Amniotic stem cell (primary cell): ENCODE results near the gene DTL.

ENCODE experiments used
- DNase-seq: peaks from one replicate; lab custom pipeline; 2025; lab: John Stamatoyannopoulos, UW

Gene DTL

DNA sequence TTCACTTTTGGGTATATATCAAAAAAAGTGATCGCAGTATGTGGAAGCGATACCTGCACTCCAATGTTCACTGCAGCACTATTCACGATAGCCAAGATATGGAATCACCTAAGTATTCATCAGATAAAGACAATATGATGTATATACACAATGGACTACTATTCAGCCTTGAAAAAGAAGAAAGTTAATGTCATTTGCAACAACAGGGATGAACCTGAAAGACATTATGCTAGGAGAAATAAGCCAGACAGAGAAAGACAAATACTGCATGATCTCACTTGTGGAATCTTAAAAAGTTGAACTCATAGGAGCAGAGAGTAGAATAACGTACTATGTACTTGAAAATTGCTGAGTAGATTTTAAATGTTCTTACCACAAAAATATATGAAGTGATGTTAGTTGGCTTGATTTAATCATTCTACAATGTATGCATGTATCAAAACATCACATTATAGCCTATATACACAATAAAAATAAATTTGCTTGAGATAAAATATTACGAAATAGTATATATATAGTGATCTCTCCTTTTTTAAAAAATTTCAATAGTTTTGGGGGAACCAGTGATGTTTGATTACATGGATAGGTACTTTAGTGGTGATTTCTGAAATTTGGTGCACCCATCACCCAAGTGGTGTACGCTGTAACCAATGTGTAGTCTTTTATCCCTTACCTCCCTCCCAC lies 56.0 kb downstream of the DTL start:
- no peak for DNase-seq

DNA sequence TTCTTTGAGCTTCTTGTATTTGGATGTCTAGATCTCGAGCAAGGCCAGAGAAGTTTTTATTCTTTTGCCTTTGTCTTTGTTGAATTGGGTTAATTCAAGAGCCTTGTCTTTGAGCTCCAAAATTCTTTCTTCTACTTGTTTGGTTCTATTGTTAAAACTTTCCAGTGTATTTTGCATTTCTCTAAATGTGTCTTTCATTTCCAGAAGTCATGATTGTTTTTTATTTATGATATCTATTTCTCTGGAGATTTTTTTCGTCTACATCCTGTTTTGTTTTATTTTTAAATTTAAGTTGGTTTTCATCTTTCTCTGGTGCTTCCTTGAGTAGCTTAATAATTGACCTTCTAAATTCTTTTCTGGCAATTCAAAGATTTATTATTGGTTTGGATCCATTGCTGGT lies 61.8 kb downstream of the DTL start:
- no peak for DNase-seq

DNA sequence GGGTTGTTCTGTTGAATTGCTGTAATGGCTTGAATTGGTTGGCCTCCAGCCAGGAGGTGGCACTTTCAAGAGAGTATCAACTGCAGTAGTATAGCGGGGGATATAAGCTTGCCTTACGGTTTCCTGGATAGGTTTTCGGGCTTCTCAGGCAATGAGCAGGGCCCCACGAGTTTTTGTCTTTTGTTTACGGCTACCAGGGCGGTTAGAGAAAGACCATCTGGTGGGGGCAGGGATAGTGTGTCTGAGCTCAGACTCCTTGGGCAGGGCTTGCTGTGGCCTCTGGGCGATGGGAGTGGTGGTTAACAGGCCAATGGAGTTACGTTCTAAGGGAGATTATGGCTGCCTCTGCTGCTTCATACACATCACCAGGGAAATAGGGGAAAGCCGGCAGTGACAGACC lies 62.8 kb downstream of the DTL start:
- DNase-seq: no peak

DNA sequence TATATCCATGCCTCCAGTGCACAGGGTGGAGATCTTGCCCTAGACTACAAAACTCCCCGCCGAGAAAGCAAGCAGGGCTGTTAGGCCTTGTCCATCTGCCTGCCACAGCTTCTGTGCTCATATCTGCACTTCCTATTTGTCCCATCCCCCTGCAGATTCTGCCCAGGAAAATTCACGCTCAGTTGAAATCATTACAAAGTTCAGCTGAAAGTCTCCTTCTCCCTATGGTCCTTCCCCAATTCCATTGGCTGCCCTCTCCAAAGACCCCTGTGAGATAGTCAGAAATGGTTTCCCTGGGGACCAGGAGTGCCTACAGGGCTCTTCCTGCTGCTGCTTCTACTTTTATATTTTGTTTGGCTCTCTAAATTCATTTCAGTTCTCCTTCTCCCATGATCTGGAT lies 63.2 kb downstream of the DTL start:
- no peak for DNase-seq

DNA sequence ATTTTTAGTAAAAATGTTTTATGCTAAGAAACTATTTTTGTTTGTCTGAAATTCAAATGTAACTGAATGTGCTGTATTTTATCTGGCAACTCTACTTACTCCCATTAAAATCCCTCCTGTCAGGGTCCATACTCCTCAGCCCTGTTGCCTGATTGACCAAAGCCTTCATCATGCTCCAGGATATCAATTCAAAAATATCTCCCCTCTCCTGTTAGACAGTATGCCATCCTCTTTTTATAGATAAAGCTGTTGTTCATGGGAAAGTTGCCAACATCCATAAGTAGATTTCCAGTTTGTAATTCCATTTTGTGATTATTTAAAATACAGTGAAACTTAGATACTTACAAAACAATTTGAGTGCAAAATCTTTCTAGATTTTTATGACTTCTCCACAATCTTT lies 65.7 kb downstream of the DTL start:
- no peak for DNase-seq

DNA sequence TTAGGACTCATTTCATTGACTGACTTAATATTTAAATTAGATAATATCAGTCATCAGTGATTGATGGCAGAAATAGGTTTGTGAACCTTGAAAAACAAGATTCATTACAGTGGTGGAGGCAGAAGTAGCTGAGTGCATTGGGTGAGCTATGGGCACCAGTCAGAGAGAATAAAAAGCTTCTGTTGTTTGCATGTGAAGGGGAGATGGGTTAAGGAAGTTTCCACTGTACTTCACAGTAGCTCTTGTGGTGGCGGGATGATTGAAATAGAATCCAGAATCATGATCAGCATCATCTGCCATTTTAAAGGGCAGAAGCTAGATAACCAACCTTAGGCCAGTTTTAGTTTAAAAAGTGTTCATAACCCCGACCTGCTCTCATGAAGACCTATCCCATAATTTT lies 66.2 kb downstream of the DTL start:
- DNase-seq: no peak

DNA sequence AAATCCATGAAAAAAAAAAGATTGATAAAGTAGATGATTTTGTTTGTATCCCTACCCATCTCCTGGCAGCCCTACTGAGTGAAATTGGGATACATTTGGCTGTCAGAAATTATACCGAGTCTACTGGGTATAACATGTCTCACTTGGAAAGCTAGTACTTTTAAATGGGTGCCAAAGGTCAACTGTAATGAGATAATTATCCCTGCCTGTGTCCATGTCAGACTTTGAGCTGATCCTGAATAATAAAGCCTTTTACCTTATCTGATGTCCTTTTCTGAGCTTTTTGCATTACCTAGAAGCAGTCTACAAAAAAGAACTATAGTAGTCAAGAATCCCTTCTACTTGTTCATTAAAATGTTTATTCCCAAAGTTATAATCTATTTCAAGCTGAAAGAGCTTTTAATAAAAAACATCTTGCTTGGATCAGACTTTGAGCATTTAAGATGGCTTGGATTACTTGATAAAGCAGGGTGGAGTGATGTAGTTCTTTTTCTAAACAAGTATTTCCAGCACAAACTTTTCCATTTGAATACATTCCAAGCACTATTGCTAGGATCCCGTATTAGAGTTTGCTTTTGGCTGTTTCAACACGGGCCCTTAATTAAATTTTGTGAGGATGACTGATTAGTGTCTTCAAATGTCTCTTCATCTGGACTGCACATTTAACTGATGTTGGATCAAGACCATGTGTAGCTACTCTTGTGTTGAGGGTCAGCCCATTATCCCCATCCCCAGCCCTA lies 69.2 kb downstream of the DTL start:
- DNase-seq: no peak

DNA sequence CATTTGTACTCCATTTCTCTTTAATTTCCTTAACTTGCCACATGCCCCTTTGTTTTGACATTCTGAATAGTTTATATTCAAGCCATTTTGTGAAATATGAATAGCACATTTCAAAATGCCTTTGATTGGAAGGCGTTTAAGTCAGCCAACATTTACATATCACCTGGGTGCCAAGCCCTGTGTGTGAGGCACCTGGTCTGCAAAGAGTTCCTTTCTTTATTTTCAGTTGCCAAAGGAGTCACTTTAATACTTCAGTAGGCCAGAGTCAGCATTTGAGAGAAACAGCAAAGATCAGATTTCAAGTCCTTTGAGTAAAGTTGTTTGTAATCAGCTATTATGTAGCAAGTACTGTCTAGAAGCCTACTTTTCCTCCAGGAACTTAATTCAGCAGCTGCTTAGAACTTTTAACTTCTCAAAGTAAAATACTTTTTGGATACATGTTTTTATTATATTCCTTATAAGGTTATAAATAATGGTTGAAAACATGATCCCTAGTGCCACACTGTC lies 70.8 kb downstream of the DTL start:
- DNase-seq: no peak

DNA sequence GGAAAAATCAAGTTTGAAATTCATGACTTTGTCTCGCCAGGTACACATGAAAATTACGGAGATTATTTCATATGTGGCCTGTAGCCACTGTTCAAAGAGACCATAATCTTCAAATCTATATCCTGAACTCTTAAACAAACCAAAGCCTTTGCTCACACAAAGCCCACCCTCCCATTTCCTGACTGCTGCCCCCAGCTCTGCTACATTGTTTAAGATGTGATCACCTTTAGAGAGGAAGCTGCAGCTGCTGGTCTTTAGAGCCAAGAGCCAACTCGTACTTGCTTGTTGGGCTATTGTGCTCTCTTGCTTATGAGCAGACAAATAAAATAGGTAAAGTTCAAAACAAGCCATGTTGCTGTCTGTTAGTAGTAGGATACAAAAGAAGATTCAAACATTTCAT lies 71.9 kb downstream of the DTL start:
- DNase-seq: no peak

DNA sequence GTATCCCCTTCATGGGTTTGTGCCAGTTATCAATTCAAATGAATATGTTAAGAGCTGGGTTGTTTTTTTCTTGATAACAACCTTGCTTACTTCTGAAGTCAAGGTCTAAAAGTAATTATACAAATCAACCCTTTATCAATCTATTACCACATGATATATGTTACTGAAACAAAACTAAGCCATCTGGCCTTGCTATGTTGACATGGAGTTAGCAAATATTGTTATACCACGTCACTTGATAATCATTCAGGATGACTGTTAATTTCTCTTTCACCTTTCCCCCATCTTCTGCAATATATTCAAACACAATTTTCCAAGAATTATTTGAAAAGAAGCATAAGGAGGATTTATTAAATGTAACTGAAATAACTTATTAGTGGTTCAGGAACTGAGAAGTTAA lies 72.6 kb downstream of the DTL start:
- no peak for DNase-seq

DNA sequence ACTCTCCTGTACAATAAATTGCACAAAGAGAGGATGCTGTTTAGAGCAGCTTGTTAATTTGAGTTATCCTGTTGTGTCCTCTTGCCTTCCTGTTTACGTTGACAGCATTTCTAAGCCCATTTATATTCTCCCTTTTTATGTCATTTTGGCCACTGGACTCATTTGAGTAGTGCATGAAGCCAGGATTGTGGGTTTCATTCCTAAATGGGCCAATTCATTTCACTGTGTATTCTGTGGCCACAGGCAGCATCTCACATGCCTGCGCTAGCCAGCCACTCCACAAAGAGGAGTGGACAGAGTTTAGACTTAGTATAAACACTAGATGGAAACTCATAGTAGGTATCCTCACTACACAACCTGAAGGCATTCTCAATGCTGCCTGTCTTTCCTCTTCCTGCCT lies 73.4 kb downstream of the DTL start:
- no peak for DNase-seq

DNA sequence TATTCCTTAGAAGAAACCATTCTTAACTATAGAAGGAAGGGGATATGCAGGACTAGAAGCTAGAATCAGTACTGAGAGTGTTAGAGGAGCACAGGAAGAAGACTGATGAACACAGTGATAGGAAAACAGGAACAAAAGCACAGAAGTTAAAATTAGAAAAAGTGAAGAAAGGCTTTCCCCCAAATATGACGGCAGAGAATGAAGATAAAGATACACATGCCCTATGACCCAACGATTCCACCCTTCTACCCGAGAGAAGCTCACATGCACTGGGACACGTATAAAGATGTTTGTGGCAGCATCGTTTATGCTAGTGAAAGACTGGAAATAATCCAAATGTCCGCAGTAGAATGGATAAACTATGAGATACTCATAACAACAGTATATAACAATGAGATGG lies 74.2 kb downstream of the DTL start:
- DNase-seq: no peak

DNA sequence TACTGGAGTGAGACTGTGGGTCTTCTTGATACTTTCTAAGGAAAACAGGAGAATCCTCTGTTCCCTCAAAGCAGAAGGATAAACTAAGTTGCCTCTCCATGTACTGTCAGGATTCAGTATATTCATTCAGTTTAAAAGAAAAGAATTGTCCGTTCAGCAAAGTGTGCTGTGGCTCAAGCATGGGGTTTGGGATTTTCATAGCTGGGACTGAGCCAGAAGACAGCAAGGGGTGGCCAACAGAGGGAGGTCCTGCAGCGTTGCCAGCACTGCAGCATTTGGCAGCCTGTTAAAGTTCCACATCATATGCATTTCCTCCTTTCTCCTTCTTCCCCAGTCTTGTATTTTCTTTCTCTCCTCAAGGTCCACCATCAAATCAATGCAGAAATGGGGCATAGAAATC lies 75.1 kb downstream of the DTL start:
- DNase-seq: no peak

DNA sequence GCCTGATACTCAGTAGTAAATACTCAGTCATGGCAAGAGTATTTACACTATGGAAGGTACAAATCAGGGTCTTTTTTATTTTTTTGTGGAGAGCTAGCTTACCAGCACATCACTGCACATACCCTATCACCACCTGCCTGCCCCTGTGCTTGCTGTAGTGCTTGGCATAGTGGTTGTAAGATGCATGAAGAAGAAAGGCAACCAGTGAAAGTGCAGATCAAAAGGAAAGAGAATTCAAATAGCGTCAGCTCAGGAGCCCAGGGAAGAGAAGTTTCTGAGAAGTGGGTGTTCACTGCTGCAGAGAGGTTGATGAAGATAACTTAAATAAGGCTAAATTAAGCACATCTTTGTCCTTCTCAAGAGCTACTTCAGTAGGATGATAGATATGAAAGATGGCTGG lies 76.0 kb downstream of the DTL start:
- DNase-seq: no peak

DNA sequence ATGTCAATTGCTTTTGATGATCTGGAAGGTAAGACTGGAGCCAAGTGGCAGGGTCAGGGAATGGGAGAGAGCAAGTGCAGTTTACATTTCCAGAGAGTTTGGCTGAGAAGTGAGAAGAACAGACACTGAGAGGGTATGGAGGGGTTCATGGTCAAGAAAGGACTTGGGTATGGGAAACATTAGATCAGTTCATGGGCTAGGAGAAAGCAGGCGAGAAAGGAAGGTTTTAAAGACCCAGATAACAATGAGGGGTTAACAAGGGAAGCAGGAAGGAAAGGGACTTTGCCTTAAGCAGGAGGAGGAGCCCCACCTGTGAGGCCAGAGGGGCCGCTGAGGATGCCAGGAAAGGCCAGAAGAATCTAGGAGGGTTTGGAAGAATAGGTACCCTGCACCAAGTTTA lies 78.2 kb downstream of the DTL start:
- no peak for DNase-seq

DNA sequence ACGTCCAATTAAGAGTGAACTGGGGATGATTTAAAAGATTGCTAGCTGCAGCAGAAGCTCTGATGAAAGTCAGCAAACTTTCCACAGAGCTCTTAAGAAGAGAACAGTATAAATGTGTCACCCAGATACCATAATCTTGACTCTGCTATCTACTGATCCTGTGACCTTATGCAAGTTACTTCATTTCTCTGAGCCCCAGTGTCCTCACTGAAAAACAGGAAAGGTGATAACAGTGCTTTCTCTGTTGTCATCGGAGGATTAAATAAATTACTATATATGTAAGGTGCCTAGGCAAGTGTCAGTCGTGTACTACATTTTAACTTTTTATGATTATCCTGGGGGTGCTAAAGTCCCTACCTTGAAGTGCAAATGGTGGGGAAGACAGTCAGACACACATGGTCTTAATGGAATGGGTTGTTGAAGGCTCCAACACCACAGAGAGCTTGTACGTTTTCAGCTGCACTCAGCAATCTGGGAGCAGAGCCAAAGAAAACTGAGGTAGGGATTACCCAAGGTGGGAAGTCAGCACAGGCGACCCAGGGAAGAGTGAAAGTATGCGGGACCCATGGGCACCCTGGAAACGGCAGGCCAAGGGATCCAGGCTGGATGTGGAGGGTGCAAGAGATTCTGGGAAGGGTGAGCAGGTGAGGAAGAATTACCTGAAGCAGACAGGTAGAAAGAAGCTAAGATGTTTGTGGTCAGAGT lies 82.8 kb downstream of the DTL start:
- DNase-seq: no peak

DNA sequence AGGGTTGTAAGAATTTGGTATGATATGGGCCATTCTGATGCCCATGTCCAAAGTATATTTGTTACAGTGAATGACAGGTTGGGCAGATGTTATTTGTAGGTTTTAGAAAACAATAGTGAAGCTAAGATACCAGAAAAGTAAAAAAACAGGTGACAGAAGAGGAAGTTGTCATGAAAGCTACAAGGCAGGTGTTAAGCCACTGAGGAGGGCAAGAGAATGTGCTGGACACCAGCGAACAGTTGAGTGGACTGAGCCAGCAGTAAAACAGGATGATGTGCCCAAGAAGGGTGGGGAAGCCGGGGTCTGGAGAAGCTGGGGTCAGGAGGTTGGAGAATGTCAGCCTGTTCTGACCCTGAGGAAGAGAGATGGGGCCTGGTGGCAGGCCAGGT lies 83.3 kb downstream of the DTL start:
- no peak for DNase-seq

DNA sequence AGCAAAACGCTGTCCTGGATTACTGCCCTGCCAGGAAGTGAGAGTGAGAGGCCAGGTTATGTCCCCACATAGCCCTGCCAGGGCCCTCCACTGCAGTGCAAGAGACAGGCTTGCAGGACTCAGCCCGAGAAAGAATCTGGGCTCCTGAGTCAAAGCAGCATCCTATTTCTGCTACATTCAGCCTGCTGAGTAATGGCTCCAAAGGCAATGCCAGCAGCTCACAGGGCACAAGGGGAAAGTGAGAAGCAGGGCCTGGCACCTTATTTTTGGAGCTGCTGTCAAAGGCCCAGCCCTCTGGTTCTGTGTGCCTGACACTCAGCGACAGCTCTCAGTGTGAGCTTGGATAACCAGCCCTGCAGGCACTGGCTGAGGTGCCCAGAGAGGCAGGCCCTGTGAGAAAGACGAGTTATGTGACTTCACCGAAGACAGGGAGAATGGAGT lies 83.9 kb downstream of the DTL start:
- no peak for DNase-seq

DNA sequence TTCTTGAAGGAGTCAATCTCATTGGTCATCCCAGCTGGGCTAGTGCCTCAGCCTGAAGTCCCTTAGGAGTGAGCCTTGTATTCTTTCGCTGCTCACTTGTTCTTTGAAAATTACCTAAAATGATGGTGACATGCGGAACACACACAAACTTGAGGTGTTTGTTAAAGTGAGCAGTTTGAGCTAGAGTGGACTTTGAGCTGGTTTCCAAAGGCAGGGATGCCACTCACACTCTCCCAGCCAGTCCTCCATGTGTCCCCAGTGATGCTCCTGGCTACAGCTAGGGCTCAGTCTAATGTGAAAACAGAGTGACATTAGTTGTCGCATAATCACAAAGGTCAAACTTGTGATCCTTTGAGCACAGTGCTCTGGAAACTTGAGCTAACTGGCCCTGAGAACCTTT lies 84.3 kb downstream of the DTL start:
- DNase-seq: no peak

DNA sequence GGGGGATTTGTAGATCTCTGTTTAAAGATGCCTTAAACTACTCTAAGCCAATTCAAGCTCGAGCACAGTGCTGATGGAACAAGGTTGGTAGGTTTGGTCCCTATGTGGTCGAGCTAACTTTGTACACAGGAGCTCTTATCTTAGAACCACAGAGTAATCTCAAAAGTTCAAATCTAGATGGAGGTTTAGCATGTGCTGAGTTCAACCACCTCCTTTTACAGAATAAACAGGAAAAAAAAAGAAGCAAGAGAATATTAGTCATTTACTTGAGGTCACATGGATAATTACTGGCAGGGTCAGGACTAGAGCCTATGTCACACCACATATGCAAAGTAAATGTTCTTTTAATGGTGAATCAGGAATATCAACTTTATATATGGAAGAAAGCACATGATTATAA lies 86.2 kb downstream of the DTL start:
- no peak for DNase-seq

DNA sequence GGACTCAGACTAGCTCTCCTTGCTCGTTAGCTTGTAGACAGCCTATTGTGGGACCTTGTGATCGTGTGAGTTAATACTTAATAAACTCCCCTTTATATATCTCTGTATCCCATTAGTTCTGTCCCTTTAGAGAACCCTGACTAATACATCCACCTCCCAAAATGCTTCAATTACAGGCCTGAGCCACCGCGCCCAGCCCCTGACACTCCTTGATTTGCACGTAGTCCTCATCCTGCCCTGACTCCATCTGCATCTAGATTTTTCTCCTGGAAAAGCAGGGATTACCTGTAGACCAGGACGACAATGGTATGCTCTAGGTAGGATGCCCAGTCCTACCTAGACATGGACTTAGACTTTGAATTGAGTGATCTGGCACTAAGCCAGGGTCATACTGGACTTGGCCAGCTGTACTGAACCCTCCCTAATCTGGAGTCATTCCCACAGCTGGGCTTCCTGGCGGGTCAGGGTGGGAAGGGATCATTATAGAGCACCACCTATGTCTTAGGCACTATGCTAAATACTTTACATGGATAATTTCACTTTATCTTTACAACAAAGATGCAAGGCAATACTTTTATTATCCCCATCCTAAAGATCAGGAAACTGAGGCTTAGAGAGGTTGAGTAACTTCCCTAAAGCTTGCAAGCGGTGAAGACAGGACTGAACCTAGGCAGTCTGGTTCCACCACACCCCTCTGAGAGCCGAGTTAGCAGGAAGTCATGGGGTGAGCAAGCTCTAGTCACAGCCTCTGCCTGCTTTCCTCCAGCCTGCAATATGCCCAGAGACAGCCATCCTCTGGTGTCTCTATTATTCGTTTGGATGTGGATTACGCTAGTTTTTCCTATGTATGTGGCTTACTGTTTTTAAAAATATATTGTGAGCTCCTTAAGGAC lies 89.4 kb downstream of the DTL start:
- DNase-seq: no peak

DNA sequence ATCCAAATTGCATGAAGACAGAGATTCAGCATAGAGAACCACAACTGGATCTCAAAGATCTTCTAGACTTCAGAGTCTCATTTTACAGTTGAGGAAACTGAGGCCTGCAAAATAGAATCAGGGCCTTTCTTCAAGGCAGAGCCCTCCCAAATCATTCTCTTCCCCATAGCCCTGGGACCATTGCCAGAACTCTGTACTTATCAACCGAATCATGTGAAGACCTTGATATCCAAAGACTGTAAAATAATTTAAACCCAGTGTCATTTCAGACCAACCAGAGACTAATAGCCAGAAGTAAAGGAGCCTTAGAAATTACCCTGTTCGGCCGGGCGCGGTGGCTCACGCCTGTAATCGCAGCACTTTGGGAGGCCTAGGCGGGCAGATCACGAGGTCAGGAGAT lies 90.1 kb downstream of the DTL start:
- no peak for DNase-seq
